8988T (cell line): ENCODE results near the gene OSTF1.

Experiments used
- DNase-seq: peaks from one replicate; pipeline ENCODE4 v3.0.0; 2011

Gene OSTF1, protein sequence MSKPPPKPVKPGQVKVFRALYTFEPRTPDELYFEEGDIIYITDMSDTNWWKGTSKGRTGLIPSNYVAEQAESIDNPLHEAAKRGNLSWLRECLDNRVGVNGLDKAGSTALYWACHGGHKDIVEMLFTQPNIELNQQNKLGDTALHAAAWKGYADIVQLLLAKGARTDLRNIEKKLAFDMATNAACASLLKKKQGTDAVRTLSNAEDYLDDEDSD

DNA sequence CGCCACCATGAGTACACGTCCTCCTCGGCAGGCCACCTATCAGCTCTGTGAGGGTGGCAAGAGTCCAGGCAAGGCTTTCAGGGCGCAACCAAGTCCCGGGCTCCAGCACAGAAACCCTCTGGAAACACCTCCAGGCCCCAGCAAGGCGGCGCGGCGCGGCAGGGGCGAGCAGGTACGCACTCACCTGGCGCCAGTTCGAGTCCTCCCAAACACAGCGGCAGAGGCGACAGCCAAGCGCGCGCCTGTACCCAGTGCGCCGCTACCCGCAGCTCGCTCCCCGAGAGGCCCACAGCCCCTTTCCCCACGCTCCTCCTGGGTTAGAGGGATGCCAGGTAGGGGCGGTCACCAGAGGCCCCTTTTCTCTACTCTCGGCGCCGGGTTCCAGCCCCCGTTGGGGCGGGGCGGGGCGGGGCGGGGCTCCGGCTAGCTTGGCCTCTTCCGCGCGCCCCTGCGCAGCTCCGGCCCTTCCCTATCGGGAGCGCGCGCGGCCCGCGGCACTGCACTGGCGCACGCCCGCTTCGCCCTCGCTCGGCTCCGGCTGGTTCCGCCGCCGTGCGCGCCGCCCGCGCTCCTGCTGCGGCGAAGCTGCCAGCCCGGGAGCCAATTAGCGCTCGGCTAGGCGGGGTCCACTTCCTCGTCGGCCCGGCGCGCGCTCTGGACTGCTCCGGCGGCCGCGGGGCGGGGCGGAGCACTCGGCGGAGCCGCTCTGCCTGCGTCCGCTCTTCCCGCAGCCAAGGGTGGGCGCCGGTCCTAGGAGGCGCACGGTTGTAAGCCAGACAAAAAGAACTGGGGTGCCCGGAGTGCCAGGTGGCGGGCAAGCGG is at the start of gene OSTF1, which contains the start of gene NMRK1:
Gene OSTF1, plus strand, starts transcription at position 691 of the 822 bp plus-strand sequence. CDS start 179 bp downstream, outside the sequence.
Gene NMRK1, minus strand, starts transcription at position 332 of the 822 bp plus-strand sequence. CDS start 5,040 bp downstream, outside the sequence.
- peak; percentile 75 for DNase-seq

DNA sequence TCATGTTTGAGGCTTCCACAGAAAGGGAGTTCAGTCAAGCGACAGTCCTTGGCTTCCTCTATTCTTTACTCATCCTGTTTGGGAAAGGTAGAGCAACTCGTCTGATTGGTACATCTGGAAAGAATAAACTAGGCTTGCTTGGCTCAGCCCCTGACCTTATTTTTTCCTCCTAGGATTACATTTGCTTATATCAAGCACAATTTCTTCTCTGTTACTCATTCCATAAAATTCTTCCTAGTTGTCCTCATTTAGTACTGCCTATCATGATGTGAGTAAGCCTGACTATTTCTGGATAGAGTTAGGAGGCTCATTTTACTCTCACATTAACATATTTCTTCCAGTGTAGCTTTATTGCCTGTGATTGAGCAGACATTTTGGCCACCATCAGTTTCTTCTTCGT is 49.3 kb upstream of the OSTF1 start:
- no peak for DNase-seq

DNA sequence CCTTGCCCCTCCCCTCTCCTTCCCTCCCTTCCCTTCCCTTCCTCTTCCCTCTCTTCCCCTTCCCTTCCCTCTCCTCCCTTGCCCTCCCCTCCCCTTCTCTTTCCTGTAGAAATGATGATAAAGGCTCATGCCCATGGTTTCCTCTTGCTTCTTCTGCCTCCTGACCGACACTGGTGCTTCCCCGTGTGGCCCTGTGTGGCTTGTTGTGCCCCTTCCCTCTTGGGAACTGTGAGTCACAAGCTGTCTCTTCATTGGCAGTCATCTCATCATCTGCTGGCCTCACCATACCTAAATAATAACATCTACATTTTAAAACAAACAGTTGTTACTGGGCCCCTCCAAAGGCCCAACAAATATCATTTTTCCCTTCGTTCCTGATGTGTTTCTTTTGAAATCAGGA is 48.5 kb upstream of the OSTF1 start:
- DNase-seq, result no peak

DNA sequence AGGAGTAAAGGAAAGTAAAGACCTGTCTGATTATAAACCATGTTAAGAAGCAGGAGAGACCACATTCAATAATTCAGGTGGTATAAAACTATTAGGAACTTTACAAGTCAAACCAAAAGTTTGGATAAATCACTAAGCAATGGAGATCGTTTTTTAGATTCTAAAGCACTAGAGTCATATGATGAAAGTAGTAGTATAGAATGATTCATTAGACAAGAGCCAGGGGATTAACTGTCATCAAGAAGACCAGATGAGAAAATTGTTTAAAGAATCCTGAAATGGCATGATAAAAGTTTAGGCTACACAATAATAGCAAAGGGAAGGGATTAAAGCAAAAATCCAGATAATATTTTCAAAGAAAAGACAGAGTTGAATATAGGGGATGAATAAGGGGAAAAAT is 47.3 kb upstream of the OSTF1 start:
- DNase-seq, result no peak

DNA sequence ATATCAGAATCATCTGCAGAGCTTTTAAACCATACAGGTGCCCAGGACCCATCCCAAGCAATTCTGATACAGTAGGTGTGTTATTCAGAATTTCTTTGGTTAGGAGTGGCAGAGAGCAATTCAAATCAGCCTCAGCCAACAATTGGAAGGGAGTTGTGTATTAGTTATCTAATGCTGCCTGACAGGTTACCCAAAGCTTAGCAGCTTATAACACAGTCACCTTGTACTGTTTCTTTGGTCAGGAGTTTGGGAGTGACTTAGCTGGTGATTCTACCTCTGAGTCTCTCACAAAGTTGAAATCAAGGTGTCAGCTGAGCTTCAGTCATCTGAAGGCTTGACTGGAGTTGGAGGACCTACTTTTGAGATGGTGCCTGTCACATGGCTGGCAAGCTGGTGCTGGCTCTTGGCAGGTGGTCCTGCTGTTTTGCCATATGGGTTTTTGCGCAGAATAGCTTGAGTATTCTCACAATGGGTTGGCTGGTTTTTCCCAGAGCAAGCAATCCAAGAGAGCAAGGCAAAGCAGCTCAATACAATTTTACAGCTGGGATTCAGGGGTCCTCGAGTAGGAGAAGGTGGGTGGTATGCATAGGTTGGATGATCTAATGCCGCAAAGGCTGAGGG is 41.5 kb upstream of the OSTF1 start:
- DNase-seq, result no peak

DNA sequence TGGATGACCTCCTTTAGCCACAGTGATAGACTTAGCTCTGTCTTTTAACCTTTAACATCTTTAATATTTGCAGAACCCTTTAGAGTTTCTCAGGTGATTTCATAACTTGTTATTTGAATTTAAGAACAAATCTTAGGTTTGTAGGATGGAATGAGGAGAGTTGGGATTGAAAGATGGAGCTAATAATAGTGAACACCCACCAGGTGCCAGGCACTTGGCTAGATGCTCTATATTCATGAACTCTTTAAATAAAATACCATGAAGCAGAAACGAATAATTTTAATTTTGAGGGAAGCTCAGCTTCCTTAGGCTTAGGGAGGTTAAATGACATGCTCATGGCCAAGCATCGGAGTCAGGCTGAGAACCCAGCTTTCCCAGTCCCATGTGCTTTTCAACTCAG is 40.8 kb upstream of the OSTF1 start:
- DNase-seq, result no peak

DNA sequence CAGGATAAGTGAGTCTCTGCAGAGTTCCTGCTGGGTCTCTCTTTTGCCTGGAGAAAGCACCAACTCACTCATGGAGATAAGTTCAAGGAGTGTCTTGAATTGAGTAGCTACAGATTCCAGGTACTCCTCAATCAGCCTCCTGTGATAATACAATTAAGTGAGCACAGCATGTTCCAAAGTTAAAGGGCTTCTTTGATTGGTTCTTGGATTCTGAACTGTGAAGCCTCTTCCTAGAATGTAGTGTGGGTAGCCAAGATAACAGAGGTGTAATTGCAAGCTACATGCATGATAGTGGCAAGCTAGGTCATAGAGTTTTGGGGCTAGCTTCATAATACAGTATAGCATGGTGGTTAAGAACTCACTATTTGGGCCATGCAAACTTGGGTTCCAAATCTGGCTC is 37.0 kb upstream of the OSTF1 start:
- DNase-seq, result no peak

DNA sequence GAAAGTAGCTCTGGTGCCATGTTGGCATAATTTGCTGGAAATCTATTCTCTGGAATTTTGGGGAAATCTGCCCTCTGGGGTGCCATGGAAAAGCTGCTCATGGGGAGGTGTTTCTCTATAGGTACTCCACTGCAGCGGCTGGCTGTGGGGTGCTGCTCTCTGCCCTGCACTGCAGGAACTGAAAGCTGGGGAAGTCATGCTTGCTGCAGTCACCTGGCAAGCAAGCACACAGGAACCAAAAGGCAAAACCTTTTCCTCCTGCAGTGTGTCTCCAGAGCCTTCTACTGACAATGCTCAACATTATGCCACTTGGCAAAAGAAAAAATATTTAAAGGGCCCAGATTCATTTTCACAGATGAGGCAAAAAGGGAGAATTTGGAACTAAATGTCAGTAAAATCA is 34.4 kb upstream of the OSTF1 start:
- DNase-seq, result no peak

DNA sequence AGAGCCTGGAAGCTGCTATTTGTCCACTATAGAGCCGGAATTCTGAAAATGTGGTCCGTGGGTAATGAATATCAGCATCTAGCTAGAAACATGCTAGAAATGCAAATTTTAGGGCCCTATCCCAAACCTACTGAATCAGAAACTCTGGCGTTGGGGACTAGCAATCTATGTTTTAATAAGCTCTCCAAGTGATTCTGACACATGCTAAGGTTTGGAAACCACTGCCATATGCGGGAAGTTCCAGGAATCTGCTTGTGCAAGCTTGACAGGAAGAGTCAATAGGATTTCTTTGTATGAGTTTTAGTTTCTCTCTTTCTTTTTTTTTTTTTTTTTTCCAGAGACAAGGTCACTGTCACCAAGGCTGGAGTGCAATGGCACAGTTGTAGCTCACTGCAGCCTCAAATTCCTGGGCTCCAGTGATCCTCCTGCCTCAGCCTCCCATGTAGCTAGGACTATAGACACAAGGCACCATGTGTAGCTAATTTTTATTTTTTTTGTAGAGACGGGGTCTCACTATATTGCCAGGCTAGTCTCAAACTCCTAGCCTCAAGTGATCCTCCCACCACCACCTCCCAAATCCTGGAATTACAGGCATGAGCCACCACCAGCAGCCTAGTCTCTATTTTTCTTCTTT is 33.8 kb upstream of the OSTF1 start:
- no peak for DNase-seq

DNA sequence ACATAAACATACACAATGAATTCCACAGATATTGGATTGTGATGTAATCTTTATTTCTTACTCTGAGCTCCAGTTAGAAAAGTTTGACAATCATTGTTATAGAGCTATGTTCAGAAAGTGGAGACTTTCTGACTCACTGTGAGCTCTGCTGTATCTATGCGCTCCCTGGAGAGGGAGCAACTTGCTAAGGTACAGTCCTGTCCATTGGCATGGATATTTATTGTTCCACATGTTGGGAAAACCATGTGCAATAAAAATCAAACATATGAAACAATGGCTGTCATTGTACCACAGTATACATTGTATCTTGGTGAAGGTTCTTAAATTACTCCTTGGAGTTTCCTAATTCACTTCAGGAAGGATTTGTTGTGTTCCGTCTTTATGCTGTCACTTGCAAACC is 27.1 kb upstream of the OSTF1 start:
- DNase-seq, result no peak

DNA sequence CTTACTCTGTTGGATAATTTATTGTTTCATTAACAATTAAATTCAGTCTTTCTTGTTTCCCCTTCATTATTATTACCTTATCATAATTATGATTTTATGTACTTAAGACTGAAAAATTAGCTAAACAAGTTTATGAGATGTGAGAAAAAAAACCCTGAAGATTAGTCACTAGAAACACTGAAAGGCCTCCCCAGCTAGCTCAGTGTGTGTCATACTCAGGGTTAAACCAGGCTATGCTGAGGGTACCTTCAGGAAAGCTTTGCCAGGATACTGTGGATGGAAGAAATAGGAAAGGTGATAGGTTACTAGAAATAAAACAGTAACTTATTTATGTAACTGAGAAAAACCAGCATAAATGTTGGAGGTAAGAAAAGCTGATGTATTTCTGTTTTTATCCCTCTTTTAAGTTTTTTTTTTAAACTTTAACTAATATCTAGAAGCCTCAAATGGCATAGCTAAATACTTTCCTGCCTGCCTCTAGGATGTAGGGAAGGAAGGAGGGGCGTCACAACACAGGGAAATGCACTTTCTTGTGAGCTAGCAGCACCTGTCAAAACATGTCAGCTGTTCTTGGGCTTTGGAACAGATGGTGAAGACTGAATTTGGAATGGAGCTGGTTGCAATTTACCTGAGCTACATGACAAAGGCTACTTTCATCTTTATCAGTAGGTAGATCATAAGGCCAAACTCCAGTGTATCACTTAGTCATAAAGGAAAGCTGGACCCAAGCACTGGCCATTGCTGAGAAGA is 24.6 kb upstream of the OSTF1 start:
- no peak for DNase-seq

DNA sequence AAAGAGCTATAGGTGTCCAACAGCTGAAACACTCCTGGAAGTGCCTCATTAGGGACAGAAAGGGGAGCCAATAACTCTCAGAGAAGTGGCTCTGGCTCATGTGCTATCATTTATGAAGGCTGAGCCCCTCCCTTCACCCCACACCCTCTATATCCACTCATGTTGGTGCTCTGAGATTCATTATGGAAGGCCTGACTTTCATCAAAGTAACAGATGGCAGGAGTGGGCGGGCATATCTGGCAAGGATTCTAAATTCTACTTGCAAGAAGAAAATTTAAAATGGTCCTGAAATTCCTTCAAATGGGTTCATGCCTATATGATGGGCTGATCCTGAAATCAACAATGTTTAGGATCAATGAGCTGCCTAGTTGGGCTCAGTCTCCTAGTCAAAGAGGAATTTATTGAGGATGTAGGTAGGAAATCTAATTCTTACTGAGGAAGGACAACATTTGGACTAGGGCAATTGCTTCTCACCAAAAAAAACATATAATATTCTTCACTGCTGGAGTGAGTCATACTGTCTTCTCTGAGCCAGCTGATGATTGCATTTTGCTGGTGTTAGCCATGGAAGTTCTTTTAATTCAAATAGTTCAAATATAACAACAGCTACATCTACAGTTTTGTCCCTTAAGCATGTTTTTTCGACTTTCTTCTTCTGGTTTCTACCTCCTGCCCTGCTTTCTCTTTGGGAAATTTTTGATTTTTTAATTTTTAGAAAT is 23.8 kb upstream of the OSTF1 start:
- no peak for DNase-seq

DNA sequence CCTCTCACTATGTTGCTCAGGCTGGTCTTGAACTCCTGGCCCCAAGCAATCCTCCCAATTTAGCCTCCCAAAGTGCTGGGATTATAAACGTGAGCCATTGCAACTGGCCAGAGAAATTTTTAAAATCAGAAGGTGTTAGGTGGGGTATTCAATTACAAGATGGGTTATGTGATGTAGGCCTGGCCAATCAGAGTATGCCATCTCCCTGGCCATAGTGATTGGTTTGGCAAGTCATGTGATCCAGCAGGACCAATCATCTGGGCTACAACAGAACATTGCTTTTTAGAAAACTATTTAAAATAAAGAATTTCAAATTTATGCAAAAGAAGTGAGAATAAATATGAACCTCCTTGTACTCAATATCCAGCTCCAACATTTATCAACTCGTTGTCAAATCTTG is 22.8 kb upstream of the OSTF1 start:
- DNase-seq, result no peak

DNA sequence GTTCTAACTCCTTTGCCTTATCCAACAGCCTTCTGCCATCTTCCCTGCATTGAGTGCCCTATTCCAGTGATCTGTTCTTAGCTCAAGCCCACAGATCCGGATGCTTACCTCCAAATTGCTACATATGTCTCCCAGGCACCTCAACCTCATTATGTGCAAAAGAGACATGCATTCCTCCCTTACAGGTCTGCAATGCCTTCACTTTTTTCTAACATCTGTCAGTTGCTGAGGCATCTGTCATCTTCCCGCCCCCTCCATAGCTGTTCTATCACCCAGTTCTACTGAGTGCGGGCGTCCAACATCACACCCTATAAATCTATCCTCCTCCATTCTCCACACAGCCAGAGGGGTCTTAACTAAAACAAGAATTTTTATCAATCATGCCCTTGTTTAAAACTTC is 20.4 kb upstream of the OSTF1 start:
- DNase-seq, result no peak

DNA sequence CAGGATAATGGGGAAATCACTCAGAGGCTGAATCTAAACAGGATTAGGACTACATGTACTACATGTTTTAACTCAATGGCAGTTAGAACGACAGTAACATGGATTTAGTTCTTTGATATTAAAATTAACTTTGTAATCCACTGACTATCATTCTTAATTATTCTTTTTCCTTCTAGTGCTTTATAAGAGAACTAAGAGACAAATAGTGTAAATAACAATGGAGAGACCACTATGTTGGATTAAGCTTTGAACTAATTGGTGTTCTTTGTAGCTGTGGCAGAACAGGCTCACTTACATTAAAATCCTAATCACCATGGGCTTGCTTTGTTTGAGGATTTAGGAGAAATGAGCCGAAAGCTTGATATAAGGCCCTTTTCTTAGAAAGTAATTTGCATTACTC is 19.1 kb upstream of the OSTF1 start:
- DNase-seq, result no peak

DNA sequence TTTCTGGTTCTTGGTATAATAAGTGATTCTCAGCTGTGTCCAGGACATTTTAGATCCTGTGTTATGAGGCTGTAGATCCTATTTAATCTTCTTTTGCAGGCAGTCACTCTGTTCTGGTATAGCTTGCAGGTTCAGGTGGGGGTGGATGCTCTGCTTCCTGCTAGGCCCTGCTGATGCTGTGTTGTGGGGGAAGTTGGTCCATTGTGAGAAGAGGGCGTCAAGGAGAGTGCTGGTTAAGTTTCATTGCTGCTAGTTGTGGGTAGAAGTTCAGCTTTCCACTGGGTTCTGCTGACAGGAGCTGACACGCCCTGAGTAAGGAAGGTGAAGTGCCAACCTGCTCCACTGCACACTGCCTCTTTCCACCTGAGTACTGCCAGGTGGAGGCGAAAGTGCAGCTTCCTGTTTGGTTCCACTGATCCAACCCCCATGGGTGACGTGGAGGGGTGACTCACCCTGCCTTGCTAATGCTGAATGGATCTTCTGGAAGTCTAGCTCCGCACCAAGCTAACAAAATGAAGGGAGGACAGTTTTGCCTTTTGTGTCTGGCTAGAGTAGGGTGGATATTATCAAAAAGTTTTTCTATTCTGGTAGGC is 16.7 kb upstream of the OSTF1 start:
- no peak for DNase-seq

DNA sequence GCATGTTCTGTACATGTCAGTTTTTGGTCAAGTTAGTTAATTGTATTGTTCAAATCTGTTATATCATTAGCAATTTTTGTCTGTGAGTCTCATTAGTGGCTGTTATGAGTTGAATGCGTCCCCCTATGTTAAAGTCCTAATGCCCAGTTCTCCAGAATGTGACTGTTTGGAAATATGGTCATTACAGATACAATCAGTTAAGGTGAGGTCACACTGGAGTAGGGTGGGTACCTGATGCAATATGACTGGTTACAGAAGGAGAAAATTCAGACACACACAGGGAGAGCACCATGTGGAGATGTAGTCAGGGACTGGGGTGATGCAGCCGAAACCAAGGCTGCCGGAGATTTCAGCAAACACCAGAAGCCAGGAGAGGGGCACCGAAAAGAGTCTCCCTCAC is 15.4 kb upstream of the OSTF1 start:
- DNase-seq, result no peak

DNA sequence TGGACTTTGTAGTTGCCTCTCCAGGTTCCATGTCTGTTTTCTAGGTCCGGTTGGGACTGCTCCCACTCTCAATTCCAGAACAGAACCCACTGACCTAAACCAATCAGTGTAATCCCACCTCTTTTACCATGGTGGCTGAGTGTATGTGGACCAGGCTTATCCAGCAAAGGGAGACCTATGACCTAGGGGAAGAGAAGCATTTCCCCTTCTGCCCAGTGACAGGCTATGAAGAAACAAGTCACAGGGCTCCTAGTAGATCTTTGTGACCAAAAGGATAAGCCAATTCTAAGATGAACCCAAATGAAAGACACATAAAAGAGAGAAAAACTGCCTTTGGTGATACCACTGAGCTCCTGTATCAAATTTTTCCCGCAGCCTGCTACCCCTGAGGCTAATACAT is 6.7 kb upstream of the OSTF1 start:
- no peak for DNase-seq

DNA sequence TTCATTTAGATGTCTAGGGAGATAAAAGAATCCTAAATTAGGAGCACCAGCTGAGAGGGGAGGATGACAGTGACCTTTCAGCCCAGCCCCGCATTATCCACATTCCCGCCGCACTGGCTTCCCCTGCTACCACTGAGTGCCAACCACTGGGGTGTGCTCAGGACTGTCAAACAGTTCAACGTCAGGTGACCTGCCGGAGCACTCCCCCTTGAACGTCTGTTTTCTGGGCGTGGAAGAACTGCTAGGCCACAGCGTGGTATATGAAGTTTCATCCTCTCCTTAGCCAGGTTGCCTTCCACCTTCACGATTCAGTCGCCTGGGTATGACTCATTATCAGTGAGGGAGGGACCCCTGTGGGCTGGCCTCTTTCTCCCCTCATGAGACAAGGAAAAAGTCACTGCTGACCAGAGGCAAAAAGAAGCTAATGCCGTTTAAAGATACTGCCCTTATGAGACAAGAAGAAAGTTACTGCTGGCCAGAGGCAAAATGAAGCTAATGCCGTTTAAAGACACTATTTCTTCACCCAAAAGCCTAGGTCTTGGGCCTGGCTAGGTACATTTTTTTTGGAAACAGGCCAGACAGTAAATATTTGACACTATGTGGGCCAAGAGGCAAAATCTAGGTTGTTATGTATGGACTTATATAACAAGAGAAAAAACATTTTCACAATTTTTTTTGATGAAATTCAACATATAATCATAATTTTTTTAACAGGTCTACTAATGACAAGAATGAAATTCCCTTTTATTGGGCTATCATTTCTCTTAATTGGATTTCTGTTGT is 4.9 kb upstream of the OSTF1 start:
- no peak for DNase-seq

DNA sequence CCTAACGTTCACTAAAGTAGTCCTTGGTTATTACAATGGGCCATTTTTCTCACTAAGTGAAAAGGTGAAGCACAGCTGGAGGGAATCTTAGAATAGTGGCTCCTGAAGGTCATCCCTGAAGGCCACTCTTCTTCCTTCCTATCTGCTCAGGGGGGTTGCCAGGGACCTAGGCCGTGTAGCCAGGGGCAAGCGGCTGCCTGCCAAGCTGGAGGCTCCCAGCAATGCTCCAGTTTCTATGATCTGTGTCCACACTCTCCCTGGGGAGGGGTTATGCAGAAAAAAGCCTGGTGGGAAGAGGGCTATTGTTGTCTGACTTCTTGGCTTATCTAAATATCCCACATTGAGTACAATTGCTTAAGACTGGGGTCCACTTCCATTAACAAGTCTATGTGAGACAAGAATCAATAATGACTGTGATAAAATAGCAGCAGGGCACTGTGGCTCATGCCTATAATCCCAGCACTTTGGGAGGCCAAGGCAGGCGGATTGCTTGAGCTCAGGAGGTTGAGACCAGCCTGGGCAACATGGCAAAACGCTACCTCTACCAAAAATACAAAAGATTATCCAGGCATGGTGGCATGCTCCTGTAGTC is 4.1 kb upstream of the OSTF1 start:
- DNase-seq, result no peak

DNA sequence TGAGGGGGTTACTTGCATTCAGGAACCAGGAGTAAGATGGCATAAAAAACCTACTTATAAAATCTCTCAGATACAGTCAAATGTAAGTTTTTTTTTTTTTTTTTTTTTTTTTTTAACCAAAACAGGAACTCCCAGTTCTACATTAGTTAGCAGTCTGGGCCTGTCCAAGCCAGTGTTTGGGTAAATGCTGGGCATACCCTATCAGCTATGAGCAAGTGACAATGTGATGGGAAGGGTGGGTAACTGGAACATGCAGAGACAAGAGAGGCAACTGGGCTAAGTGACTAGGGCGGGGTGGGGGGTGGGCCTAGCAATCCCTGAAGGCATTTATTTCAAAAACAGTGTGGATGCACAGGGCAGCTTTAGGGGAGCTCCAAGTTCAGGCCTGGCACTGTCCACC is 2.7 kb upstream of the OSTF1 start:
- DNase-seq, result no peak
